GM23338 (cell line): ENCODE data around the gene RGL3. TPM values are rescaled to one million over a fixed set of nuclear protein-coding genes. Genes with fewer than 3 reads are reported as not detected.

Experiments
- ATAC-seq: fragments of 200-7000 bp; cut with Tn5 transposase; 3 replicates; pipeline ENCODE4 v1.9.1; 2020
- DNase-seq: peaks from one replicate; pipeline ENCODE4 v3.0.0-alpha.2; 2015; ENCODE audit warnings: low spot score
- H2AFZ ChIP-seq: fragments of 200-600 bp; sonication (generic); 2 replicates; pipeline ENCODE4 v1.8.0; 2016; ENCODE audit warnings: antibody characterized with exemption, mild to moderate bottlenecking, moderate library complexity
- H3F3A ChIP-seq: fragments of 200-600 bp; sonication (generic); replicated peaks from 2 replicates; pipeline ENCODE4 v1.8.0; 2017; ENCODE audit warnings: antibody characterized with exemption, mixed run types, low read depth
- H3K27ac ChIP-seq: fragments of 200-600 bp; sonication (generic); 2 replicates; pipeline ENCODE4 v1.6.1; 2016; ENCODE audit warnings: low read depth
- H3K27me3 ChIP-seq: fragments of 200-600 bp; sonication (generic); 2 replicates; pipeline ENCODE4 v1.8.0; 2016; ENCODE audit warnings: mild to moderate bottlenecking, mixed run types, moderate library complexity; ENCODE audit not compliant: insufficient read depth
- H3K36me3 ChIP-seq: fragments of 200-600 bp; sonication (generic); 2 replicates; pipeline ENCODE4 v1.8.0; 2016; ENCODE audit warnings: mild to moderate bottlenecking; ENCODE audit not compliant: insufficient read depth
- H3K4me1 ChIP-seq: fragments of 200-600 bp; sonication (generic); 2 replicates; pipeline ENCODE4 v1.8.0; 2016; ENCODE audit warnings: mild to moderate bottlenecking, moderate library complexity; ENCODE audit not compliant: insufficient read depth
- H3K4me2 ChIP-seq: fragments of 200-600 bp; sonication (generic); 2 replicates; pipeline ENCODE4 v1.7.1; 2017; ENCODE audit warnings: mixed run types
- H3K4me3 ChIP-seq: fragments of 200-600 bp; sonication (generic); 2 replicates; pipeline ENCODE4 v1.6.1; 2016; ENCODE audit warnings: mixed run types
- H3K79me2 ChIP-seq: fragments of 200-600 bp; sonication (generic); replicated peaks from 2 replicates; pipeline ENCODE4 v1.8.0; 2017; ENCODE audit warnings: mild to moderate bottlenecking; ENCODE audit not compliant: insufficient read depth
- H3K9me2 ChIP-seq: fragments of 200-600 bp; sonication (generic); 2 replicates; pipeline ENCODE4 v1.8.0; 2017; ENCODE audit not compliant: insufficient read depth
- H4K20me1 ChIP-seq: fragments of 200-600 bp; sonication (generic); replicated peaks from 2 replicates; pipeline ENCODE4 v1.8.0; 2017; ENCODE audit warnings: mild to moderate bottlenecking; ENCODE audit not compliant: insufficient read depth
- H3K27ac Mint-ChIP-seq: 2 replicates; pipeline ENCODE4 v1.8.0; 2020; ENCODE audit warnings: inconsistent platforms, mild to moderate bottlenecking, moderate library complexity, mixed read lengths
- H3K27me3 Mint-ChIP-seq: 3 replicates; pipeline ENCODE4 v1.8.0; 2022; ENCODE audit warnings: low read depth, mild to moderate bottlenecking, moderate library complexity, mixed read lengths, inconsistent platforms; ENCODE audit not compliant: insufficient read depth, poor library complexity
- H3K36me3 Mint-ChIP-seq: 3 replicates; pipeline ENCODE4 v1.8.0; 2021; ENCODE audit warnings: low read depth, mild to moderate bottlenecking, inconsistent platforms, moderate library complexity, mixed read lengths
- H3K4me1 Mint-ChIP-seq: 3 replicates; pipeline ENCODE4 v1.8.0; 2020; ENCODE audit warnings: mild to moderate bottlenecking, inconsistent platforms, mixed read lengths
- H3K4me3 Mint-ChIP-seq: 3 replicates; pipeline ENCODE4 v1.8.0; 2021; ENCODE audit warnings: moderate library complexity, mild to moderate bottlenecking, inconsistent platforms, mixed read lengths
- H3K9me3 Mint-ChIP-seq: 3 replicates; pipeline ENCODE4 v1.8.0; 2020; ENCODE audit warnings: moderate library complexity, mild to moderate bottlenecking, inconsistent platforms, mixed read lengths
- JUNB ChIP-seq: IDR thresholded peaks from one replicate; pipeline ENCODE4 v1.6.1; 2016; ENCODE audit warnings: antibody characterized with exemption; ENCODE audit not compliant: unreplicated experiment
- REST ChIP-seq: IDR thresholded peaks from one replicate; pipeline ENCODE4 v1.6.1; 2018; ENCODE audit warnings: antibody characterized with exemption; ENCODE audit not compliant: unreplicated experiment
- ZNF462 ChIP-seq: fragments of 250-450 bp; sonication (Bioruptor Pico); IDR thresholded peaks from 2 replicates; pipeline ENCODE4 v1.5.0; 2020; ENCODE audit warnings: mild to moderate bottlenecking, moderate library complexity
- polyA plus RNA-seq: library from polyadenylated mRNA; unstranded; fragments of >200 nt; fragmentation: Nextera tagmentation; extraction: Ambion mirVana; gene quantifications from 2 replicates; pipeline ENCODE4 v1.2.1, GENCODE V29; 2016
- total RNA-seq: library from RNA; depleted of rRNA; stranded (reverse); fragments of >200 nt; shearing (Covaris generic); gene quantifications from 2 replicates; pipeline ENCODE4 v1.2.3, GENCODE V29; 2014

Gene RGL3
- total and polyA plus RNA-seq, 2 experiments from 2014 or later = 48.8 to 49.4 TPM

- H3K27me3 ChIP-seq = peaks cover 2% of the 10 kb centered on the region
- H3K4me1 Mint-ChIP-seq = peaks cover 7% of the 10 kb centered on the region; the same call in 2 of the 3 replicates
- H3F3A ChIP-seq = peaks cover 9% of the 10 kb centered on the region; the same call in 1 of the 2 replicates
- peaks cover 4% of the 10 kb centered on the region for H4K20me1 ChIP-seq
- H3K9me2 ChIP-seq = no peaks in the 10 kb centered on the region
- no peak overlapping the region for H3K4me2 ChIP-seq
- DNase-seq (no peak), ATAC-seq (no peak)
- H3K4me1 ChIP-seq = peaks cover 10% of the 10 kb centered on the region; the same call in 1 of the 2 replicates
- no peaks in the 10 kb centered on the region for H3K9me3 Mint-ChIP-seq
- no peak overlapping the region for H3K27ac Mint-ChIP-seq
- H3K79me2 ChIP-seq = no peaks in the 10 kb centered on the region
- TF ChIP-seq REST = no peak
- no peak for TF ChIP-seq ZNF462 (CRISPR knock-in tag)
- TF ChIP-seq JUNB = no peak
- H3K27me3 Mint-ChIP-seq = peaks cover 4% of the 10 kb centered on the region
- H3K4me3 ChIP-seq = no peak overlapping the region
- no peak overlapping the region for H3K27ac ChIP-seq
- H3K36me3 Mint-ChIP-seq = peaks cover 26% of the 10 kb centered on the region
- no peaks in the 10 kb centered on the region; the same call in 1 of the 2 replicates for H3K36me3 ChIP-seq
- H2AFZ ChIP-seq = no peak overlapping the region
- H3K4me3 Mint-ChIP-seq = no peak overlapping the region
Measured at GRCh38 chr19:11414544-11414943, 4.6 kb downstream of the RGL3 start.
